Gastrocnemius medialis (tissue), 4 donors: ENCODE data around the gene TAS2R30.

ENCODE experiments used
- CTCF ChIP-seq, 5 experiments: fragments of 450-650 bp in 3 of 5; fragments of 200-600 bp in 2 of 5; sonication (generic) in 2 of 5; IDR thresholded peaks in 4 of 5; conservative IDR thresholded peaks in 1 of 5; 1 replicate in 4 of 5; 2 replicates in 1 of 5; pipeline ENCODE4 v1.5.1; 2016 to 2019; ENCODE audit warnings: antibody characterized with exemption in 5 of 5, mild to moderate bottlenecking in 3 of 5, moderate library complexity in 3 of 5
- POLR2A ChIP-seq, 2 donors: fragments of 450-650 bp; IDR thresholded peaks; one replicate each; pipeline ENCODE4 v1.6.1; 2017; ENCODE audit warnings: antibody characterized with exemption in 2 of 2, mild to moderate bottlenecking in 2 of 2, moderate library complexity in 2 of 2

GRCh38 chr12:11147420-11147819 is 13.0 kb upstream of the TAS2R30 start:
- TF ChIP-seq CTCF (IDR thresholded peaks at IDR 0.05 in 4 of 5, conservative IDR thresholded peaks at IDR 0.05 in 1 of 5) (no peak), POLR2A (IDR thresholded peaks at IDR 0.05) (no peak)
